HG03439 (cell line): Measurements from ENCODE around the gene RASA3.
"Not testable (repeated sequence)": the region's sequence is repeated elsewhere in the genome, so short reads cannot be mapped to it uniquely, and the experiment has no call there.

Source experiments
- ATAC-seq: cut with Tn5 transposase; IDR thresholded peaks from one replicate; pipeline ENCODE4 v1.9.1; 2021; ENCODE audit warnings: mild to moderate bottlenecking, moderate library complexity; ENCODE audit not compliant: unreplicated experiment

The RASA3 gene

GRCh38 chr13:114132419-114133121 is at the start of gene RASA3:
Gene RASA3 (minus strand): TSS chr13:114132623. CDS start chr13:114132489, 134 bp downstream.
- ATAC-seq: peak; percentile 56

DNA sequence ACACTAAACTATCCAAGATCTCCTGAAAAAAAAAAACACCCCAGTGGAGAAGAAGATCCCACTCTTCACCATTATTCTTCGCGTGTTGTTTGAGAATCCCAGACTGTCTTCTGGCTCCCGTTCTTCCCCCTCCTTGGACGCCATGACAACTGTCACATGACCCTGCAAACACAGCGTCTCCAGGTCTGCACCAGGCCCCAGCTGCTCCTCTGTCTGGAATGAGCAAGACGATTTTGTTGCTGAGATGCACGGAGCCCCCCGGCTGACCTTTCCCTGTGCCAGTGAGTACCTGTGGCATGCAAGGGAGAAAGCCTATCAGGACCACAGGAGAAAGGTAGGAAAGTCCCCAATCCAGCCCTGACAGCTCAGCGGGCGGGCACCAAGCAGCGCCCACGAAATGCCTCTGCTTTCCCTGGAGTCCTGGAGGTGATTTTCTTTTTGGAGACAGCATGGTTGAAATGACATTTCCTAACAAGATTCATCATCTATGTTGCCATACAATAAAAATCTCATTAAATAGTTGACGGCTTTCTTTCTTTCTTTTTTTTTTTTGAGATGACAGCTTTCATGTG is 46.8 kb upstream of the RASA3 start, which contains the start of gene CFAP97D2:
Gene CFAP97D2, plus strand, starts transcription at position 171 of the 572 bp plus-strand sequence. Its CDS starts 74 bp downstream, at position 245.
- no peak for ATAC-seq

GRCh38 chr13:114177245-114178010 is 45.0 kb upstream of the RASA3 start:
- ATAC-seq: no peak

- ATAC-seq: not testable (repeated sequence)
Measured at GRCh38 chr13:114176359-114176902, 44.0 kb upstream of the RASA3 start.

DNA sequence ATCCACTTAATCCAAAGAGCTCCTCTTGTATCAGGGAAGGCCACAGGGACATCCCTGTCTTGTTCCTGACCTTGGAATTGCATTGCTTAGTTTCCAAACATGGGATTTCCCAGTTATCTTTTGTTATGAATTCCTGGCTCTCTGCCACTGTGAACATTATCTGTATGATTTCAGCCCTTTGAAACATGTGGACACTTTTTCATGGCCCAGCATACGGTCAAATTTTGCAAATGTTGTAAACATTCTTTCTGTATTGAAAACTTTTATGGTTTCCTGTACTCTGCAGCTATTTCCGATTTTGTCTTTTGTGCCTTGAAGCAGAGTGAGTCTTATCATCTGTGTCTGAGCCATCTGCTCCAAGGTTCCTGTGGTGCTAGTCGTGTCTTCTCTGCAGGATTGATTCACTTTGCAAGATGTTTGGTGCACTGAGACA is 42.1 kb upstream of the RASA3 start:
- no peak for ATAC-seq

DNA sequence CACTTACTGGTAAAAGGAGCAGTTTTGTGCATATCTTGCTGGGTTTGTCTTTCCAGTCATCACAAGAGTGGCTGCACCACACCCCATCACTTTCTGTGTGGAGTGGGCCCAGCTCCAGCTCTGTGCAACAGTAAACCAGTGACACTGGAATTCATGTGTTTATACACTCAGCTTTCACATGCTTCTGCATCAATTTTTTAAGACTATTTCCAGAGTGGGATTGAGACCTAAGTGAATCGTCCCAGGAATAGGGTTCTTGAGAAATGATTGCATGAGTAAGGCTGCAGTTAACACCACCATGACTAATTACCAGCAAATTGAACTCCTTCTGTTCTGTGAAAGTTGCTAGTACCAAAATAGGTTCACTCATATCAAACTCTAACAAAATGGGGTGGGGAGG is 41.3 kb upstream of the RASA3 start:
- ATAC-seq: no peak

DNA sequence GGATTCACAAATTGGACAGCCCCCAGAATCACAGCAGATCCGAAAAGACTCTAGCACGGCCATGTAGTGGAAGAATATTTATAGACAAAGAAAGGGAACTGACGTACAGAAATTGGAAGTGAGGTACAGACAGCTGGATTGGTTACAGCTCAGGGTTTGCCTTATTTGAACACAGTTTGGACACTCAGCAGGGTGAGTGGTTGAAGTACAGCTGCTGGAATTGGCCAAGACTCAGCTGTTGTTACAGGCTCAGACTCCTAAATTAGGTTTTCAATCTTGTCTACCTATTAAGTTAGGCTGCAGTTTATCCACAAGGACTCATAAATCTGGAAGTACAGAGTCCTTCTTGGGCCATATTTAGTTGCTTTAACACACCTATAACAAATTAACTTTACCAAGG is 40.8 kb upstream of the RASA3 start:
- no peak for ATAC-seq

DNA sequence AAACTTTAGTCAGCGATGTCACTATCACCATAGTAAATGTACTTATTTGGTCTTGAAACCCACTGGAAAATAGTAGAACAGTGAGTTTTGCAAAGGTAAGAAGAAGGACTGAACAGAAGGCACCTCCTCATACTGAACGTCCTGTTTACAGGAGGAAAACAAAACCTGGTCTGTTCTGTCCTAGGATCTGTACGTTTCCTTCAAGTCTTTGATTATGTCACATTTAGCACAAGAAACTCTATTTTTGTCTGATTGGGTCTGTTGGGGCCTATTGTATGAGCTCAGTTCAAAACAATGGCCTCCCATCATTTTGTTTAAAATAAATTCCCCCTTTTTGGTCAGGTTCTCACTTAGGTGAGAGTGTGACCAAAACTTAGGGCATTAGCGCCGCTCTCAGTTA is 35.5 kb upstream of the RASA3 start:
- no peak for ATAC-seq

DNA sequence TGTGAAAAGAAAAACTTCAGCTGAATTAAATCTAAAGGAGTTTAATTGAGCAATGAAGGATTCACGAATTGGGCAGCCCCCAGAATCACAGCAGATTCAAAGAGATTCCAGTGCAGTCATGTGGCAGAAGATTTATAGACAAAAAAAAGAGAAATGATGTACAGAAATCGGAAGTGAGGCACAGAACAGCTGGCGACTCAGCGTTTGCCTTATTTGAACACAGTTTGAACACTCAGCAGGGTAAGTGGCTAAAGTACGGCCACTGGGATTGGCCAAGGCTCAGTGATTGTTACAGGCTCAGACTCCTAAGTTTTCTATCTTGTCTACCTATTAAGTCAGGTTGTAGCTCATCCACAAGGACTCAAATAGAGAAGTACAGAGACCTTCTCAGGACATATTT is 35.0 kb upstream of the RASA3 start:
- ATAC-seq: no peak

DNA sequence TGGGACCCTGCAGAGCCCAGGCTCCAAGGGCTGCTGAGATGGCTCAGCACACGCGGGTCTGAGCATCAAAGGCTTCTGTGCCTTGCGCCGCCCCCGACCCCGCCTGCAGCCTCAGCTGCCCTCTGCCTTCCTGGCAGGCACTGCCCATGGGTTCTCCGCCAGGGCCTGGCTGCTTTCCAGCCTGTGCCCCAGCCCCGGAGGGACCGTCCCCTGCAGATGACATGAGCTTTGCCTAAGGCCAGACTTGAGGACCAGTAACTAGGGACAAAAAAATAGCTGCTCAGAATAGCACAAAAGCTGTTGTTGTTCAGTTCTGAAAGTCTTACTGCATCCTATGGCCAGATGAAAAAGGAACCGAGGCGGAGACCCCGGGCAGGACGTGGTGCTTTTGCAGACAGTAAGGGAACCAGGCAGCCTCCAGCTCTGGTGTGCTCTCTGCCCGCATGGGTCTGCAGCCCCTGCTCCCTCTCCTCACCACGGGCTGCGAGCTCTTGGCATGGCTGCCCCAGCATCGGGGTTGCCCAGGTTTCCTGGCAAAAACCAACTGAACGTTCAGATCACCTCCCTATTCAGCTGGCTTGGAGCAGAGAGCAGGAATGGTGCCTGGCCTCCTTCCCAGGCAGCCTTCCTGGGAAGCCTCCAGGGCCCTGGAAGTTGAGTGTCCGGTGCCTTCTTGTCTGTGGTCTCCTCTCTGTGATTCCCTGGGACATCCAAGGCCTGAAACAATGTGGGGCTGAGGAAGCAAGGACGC is 34.1 kb upstream of the RASA3 start:
- ATAC-seq: no peak

DNA sequence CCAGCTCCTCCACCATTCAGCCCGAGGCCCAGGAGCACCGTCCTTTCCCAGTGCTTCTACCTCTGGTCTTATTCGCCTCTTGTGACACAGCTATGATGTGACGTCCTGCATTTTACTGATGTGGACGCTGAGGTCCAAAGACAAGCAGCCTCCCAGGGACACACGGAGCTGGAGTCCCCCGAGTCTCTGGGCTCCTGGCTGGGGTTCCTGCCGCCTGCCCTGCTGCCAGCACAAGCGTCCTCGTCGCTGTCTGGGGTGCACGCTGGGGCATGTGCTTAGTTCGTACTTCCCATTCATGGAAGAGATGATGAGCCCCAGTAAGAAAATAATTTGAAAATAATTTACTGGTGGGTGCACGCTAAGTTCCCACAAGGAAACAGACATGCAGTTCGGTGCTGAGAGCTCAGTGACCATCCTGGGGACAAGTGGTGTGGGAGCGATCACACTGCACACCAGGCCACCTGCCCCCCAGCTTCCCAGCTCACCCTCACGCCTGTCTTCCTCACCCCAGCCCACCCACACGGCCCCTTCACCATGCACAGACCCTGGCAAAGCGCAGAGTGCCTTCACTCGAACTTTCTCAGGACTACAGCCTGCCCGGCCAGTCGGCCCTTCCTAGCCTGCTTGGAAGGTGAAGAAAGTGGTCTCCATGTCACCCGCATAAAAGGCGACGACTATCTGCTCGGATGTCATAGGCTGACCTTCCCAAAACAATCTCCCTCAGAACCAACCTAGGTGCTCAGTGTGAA is 32.4 kb upstream of the RASA3 start:
- ATAC-seq: no peak

GRCh38 chr13:114164053-114164452 is 31.6 kb upstream of the RASA3 start:
- ATAC-seq: no peak

- no peak for ATAC-seq
Measured at GRCh38 chr13:114162533-114162922, 30.1 kb upstream of the RASA3 start.

DNA sequence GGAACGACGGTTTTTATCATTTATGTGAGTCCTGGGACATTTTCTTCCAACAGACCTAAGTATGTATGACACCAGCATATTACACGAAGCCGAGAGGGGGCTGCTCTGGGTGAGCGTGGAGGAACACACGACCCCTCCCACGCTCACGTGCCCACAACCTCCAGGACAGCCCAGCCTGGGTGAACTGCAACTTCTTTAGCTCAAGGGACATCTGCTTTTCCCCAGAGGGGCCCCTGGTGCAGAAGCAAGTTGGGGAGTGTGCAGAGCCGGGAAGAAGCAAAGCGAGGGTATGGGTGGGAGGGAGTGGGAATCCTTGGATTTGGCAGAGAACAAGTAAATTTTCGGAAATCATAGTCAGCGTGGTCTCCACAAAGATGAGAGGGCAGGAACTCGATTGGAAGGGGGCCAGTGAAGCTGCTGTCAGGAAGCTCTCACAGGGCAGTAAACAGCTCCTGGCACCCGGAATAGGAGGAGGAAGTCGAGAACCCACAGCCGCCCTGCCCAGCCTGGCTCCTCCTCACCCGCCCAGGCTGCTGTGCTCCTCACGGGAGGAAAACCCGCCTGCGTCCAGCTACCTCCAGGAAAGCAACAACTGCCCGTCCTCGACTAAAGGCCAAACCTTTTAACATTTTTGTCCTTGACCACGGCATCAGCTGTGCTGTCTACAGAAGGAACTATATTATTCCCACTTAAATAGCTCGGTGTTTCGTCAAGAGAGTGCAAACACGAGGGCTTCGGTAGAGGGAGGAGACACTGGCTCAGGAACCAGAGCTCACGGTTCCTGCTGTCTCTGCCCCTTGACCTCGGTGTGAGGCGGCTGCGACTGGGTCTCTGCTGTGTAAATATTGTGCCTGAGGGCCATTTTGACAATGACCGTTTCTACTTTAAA is 29.5 kb upstream of the RASA3 start:
- no peak for ATAC-seq

DNA sequence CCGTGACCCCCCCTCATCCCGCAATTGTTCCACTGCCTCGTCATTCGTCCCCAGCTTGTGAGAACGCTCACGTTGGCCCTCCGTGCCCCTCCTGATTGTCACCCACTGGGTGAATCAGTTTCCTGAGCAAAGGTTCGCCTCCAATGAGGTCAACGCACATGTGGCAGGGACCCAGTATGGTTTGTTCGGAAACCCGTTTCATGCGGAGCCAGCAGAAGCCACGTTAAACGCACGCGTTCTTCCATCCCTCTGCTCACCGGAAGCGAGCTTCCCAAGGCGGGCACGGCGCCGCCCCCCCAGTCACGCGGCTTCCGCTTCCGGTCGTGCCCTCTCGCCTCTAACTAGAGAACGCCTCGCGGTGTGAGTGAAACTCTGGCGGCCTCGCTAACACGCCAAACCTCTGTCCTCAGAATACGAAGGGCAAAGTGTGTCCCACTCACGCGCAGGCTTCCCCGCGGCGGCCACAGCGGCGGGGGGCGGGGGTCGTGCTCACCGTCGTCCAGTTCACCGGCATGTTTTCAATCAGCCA is 28.7 kb upstream of the RASA3 start:
- ATAC-seq: no peak

- ATAC-seq: not testable (repeated sequence)
Measured at GRCh38 chr13:114158869-114159666, 26.6 kb upstream of the RASA3 start.

DNA sequence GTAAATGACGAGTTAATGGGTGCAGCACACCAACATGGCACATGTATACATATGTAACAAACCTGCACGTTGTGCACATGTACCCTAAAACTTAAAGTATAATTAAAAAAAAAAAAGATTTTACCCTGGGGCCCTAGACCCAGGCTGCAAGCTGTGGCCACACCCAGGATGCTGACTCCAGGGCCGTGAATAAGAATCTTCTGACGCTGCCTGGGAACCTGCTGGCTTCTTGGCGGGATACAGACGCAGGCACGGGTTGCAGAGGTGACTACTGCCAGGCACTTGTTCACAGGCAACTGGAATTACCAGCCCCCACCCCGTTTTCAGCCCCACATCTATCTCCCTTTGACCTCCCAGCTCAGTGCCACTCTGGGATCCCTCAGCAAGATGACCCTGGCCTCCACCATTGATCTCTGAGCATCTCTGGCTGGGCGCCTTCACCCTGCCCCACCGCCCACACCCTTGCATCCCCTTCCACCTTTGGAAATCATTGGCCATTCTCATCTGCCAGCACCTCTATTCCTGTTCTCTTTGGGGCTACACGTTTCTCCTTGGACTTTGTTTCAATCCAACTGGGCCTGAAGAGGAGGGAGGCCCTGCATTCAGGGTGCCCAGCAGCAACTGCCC is 25.6 kb upstream of the RASA3 start:
- ATAC-seq: no peak
